BE2C (cell line): Measurements from ENCODE around the gene IQSEC1.

Experiments used
- DNase-seq: peaks from one replicate; pipeline ENCODE4 v3.0.0-alpha.2; 2020
- H3K27me3 ChIP-seq: fragments of 250-450 bp; sonication (Bioruptor Pico); 2 replicates; pipeline ENCODE4 v1.5.1; 2020; ENCODE audit warnings: mild to moderate bottlenecking
- H3K36me3 ChIP-seq: fragments of 250-450 bp; sonication (Bioruptor Pico); 2 replicates; pipeline ENCODE4 v1.5.1; 2020; ENCODE audit warnings: mild to moderate bottlenecking
- H3K4me1 ChIP-seq: fragments of 250-450 bp; sonication (Bioruptor Pico); 2 replicates; pipeline ENCODE4 v1.5.1; 2020
- H3K4me3 ChIP-seq: 2 replicates; pipeline ENCODE4 v1.5.1; 2011; ENCODE audit warnings: low read depth, low read length
- H3K9me3 ChIP-seq: fragments of 250-450 bp; sonication (Bioruptor Pico); 2 replicates; pipeline ENCODE4 v1.5.1; 2020
- TF ChIP-seq, protein P1 (sequence below): IDR thresholded peaks from 2 replicates; pipeline ENCODE4 v1.5.1; 2012; ENCODE audit warnings: mild to moderate bottlenecking, low read depth, low read length

The IQSEC1 gene

GRCh38 chr3:13037458-13038117, 35.6 kb downstream of the IQSEC1 start:
- no peak overlapping the region for H3K4me3 ChIP-seq
- TF ChIP-seq, protein P1, sequence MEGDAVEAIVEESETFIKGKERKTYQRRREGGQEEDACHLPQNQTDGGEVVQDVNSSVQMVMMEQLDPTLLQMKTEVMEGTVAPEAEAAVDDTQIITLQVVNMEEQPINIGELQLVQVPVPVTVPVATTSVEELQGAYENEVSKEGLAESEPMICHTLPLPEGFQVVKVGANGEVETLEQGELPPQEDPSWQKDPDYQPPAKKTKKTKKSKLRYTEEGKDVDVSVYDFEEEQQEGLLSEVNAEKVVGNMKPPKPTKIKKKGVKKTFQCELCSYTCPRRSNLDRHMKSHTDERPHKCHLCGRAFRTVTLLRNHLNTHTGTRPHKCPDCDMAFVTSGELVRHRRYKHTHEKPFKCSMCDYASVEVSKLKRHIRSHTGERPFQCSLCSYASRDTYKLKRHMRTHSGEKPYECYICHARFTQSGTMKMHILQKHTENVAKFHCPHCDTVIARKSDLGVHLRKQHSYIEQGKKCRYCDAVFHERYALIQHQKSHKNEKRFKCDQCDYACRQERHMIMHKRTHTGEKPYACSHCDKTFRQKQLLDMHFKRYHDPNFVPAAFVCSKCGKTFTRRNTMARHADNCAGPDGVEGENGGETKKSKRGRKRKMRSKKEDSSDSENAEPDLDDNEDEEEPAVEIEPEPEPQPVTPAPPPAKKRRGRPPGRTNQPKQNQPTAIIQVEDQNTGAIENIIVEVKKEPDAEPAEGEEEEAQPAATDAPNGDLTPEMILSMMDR: no peak
- H3K36me3 ChIP-seq: peaks cover 4% of the 10 kb centered on the region; the same call in 1 of the 2 replicates
- DNase-seq: no peak
- peaks cover 5% of the 10 kb centered on the region for H3K4me1 ChIP-seq
- no peaks in the 10 kb centered on the region for H3K27me3 ChIP-seq
- no peaks in the 10 kb centered on the region for H3K9me3 ChIP-seq

DNA sequence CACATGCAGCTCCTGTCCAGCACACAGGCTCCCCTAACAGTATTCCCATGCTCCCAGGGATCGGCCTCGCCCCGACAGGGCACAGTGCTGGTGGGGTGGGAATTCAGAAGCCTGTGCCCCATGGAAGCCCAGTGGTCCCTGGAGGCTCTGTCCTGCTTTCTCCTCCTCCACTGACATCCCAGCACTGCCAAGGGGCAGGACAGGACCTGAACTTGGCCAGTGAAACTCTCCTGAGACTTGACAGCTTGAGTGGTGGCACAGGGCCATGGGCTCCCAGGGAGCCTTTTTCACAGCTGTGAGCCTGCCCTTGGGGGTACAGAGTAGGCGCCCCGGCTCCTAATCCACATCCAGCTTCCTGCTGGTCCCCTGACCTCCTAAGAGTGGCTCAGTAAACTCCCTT, 38.4 kb downstream of the IQSEC1 start:
- TF ChIP-seq, protein P1: no peak
- H3K9me3 ChIP-seq: no peaks in the 10 kb centered on the region
- peaks cover 4% of the 10 kb centered on the region; the same call in 1 of the 2 replicates for H3K36me3 ChIP-seq
- no peak for DNase-seq
- H3K27me3 ChIP-seq: no peaks in the 10 kb centered on the region
- peaks cover under 1% of the 10 kb centered on the region for H3K4me1 ChIP-seq
- H3K4me3 ChIP-seq: no peak overlapping the region

DNA sequence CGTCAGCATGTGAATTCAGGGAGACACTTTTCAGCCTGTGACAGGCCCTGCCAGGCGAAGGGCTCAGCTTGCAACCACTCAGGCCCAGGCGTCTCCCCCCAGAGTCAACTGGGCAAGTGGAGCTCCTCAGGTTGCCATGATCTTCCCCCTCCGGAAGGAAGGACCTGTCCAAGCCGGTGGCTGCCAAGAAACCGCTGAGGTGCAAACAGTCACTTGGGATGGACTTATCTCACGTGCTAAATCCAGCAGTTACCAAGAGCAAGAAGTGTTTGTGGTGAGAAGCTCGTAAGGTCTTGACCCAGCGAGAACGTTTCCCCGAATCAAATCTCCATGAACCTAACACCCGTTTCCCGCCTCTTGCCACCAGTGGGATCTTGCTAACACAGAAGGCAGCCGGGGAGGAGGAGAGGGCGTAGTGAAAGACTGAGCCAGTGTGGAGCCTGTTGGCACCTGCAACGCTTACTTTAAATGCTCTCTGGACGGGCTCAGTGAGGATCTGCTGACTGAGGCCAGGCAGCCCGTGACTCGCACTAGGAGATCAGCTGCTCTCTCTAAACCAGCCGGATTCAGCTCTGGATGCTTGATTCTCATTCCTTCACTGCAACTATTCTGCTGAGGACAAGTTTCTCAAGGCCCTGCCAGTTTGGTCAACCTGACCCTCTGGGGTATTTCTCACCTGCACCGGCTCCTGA, 39.0 kb downstream of the IQSEC1 start:
- TF ChIP-seq, protein P1: no peak
- Histone ChIP-seq H3K9me3 (no peaks in the 10 kb centered on the region), H3K36me3 (peaks cover 4% of the 10 kb centered on the region; the same call in 1 of the 2 replicates), H3K4me1 (no peaks in the 10 kb centered on the region; the same call in 1 of the 2 replicates), H3K4me3 (no peak overlapping the region), H3K27me3 (no peaks in the 10 kb centered on the region)
- no peak for DNase-seq

DNA sequence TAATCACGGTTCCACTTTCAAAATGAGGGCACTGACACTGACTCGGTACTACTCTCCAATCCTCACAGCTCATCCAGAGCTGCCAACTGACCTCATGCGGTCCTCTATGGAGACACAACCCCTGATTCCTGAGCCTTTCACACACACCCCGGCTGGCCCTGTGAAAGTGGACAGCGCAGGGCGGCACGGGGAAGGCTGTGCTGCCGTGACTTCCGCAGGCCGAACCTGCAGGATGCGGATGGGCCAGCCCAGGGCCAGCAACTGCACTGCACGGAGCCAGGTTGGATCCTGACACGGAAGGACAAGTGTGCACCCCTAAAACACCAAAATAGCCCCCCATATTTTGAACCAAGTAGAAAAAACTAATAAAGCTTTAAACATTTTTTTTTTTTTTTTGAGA, 41.0 kb downstream of the IQSEC1 start:
- DNase-seq: no peak
- Histone ChIP-seq H3K36me3 (peaks cover 1% of the 10 kb centered on the region; the same call in 1 of the 2 replicates), H3K27me3 (no peaks in the 10 kb centered on the region), H3K4me3 (no peak overlapping the region), H3K4me1 (peaks cover 3% of the 10 kb centered on the region), H3K9me3 (no peaks in the 10 kb centered on the region)
- TF ChIP-seq, protein P1: no peak

GRCh38 chr3:13031621-13032020, 41.6 kb downstream of the IQSEC1 start:
- Histone ChIP-seq H3K4me3 (no peak overlapping the region), H3K36me3 (no peaks in the 10 kb centered on the region), H3K9me3 (no peaks in the 10 kb centered on the region), H3K4me1 (peaks cover 3% of the 10 kb centered on the region), H3K27me3 (no peaks in the 10 kb centered on the region)
- TF ChIP-seq, protein P1: no peak
- DNase-seq: no peak

GRCh38 chr3:13030684-13031083, 42.5 kb downstream of the IQSEC1 start:
- H3K9me3 ChIP-seq: no peaks in the 10 kb centered on the region

More at GRCh38 chr3:13030684-13031083, 42.5 kb downstream of the IQSEC1 start:
- Histone ChIP-seq H3K4me1 (peaks cover 3% of the 10 kb centered on the region), H3K36me3 (no peaks in the 10 kb centered on the region), H3K27me3 (no peaks in the 10 kb centered on the region), H3K4me3 (no peak overlapping the region)
- TF ChIP-seq, protein P1: no peak
- no peak for DNase-seq
